Activated naive CD4-positive, alpha-beta T cell treated with anti-CD3 and anti-CD28 coated beads, Interleukin-2, amount 10 ng/mL, durations not matched to agents 7 days and 5 days (primary cell): ENCODE results near the gene SLIT1.
"Not testable (repeated sequence)": the region's sequence is repeated elsewhere in the genome, so short reads cannot be mapped to it uniquely, and the experiment has no call there.

Experiments
- CTCF ChIA-PET: fragments of 350-600 bp; sonication (Branson Sonifier 250); formaldehyde crosslinking; loops from one replicate; lab custom pipeline; 2021; ENCODE audit warnings: antibody characterized with exemption; lab: Charles Lee
- DNase-seq: peaks from one replicate; pipeline ENCODE4 v3.0.0-alpha.2; 2020
- H3K27ac Mint-ChIP-seq: one replicate; pipeline ENCODE4 v1.8.0; 2021; ENCODE audit warnings: mild to moderate bottlenecking, moderate library complexity, mixed read lengths
- H3K27me3 Mint-ChIP-seq: one replicate; pipeline ENCODE4 v1.8.0; 2021; ENCODE audit warnings: mild to moderate bottlenecking, mixed read lengths
- H3K36me3 Mint-ChIP-seq: one replicate; pipeline ENCODE4 v1.8.0; 2021; ENCODE audit warnings: mixed read lengths
- H3K4me1 Mint-ChIP-seq: one replicate; pipeline ENCODE4 v1.8.0; 2021; ENCODE audit warnings: mixed read lengths
- H3K4me3 Mint-ChIP-seq: one replicate; pipeline ENCODE4 v1.8.0; 2021; ENCODE audit warnings: mild to moderate bottlenecking, moderate library complexity, mixed read lengths
- H3K9me3 Mint-ChIP-seq: one replicate; pipeline ENCODE4 v1.8.0; 2021; ENCODE audit warnings: mixed read lengths

SLIT1 gene

DNA sequence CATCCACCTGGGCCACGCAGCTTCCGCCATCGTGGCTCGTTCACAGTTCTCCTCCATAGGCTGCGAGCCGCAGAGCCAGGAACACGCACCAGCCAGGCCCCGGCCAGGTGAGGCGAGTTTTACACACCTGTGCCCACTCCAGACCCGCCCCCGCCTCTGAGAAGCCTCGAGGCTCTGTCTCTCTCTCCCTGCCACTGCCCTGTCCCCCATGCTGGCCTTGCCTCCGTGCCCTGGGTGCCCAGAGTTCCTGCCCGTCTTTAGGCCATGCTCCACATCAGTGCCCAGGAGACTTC lies 142.2 kb downstream of the SLIT1 start:
- H3K4me3 Mint-ChIP-seq, result no peak overlapping the region
- H3K27me3 Mint-ChIP-seq, result no peaks in the 10 kb centered on the region
- H3K9me3 Mint-ChIP-seq, result no peaks in the 10 kb centered on the region
- DNase-seq, result no peak
- CTCF ChIA-PET, result interaction anchor here (1.3 kb wide), 1 partner anchor 38 kb away, joined by 3 read pairs; no protein-coding TSS in a partner anchor
- no peaks in the 10 kb centered on the region for H3K36me3 Mint-ChIP-seq
- H3K27ac Mint-ChIP-seq, result no peak overlapping the region
- no peaks in the 10 kb centered on the region for H3K4me1 Mint-ChIP-seq

- H3K36me3 Mint-ChIP-seq, result no peaks in the 10 kb centered on the region
- H3K27me3 Mint-ChIP-seq, result no peaks in the 10 kb centered on the region
- no peak overlapping the region for H3K4me3 Mint-ChIP-seq
- H3K27ac Mint-ChIP-seq, result no peak overlapping the region
- peaks cover 4% of the 10 kb centered on the region for H3K4me1 Mint-ChIP-seq
- H3K9me3 Mint-ChIP-seq, result no peaks in the 10 kb centered on the region
- CTCF ChIA-PET, result no interaction called here
- no peak for DNase-seq
Measured at GRCh38 chr10:97042716-97043562, 142.8 kb downstream of the SLIT1 start.

GRCh38 chr10:97042081-97042480 lies 143.7 kb downstream of the SLIT1 start:
- no peak overlapping the region for H3K27ac Mint-ChIP-seq
- no peak for DNase-seq
- no peaks in the 10 kb centered on the region for H3K27me3 Mint-ChIP-seq
- H3K36me3 Mint-ChIP-seq, result no peaks in the 10 kb centered on the region
- no peaks in the 10 kb centered on the region for H3K9me3 Mint-ChIP-seq
- peaks cover 11% of the 10 kb centered on the region for H3K4me1 Mint-ChIP-seq
- H3K4me3 Mint-ChIP-seq, result no peak overlapping the region
- CTCF ChIA-PET, result no interaction called here

DNA sequence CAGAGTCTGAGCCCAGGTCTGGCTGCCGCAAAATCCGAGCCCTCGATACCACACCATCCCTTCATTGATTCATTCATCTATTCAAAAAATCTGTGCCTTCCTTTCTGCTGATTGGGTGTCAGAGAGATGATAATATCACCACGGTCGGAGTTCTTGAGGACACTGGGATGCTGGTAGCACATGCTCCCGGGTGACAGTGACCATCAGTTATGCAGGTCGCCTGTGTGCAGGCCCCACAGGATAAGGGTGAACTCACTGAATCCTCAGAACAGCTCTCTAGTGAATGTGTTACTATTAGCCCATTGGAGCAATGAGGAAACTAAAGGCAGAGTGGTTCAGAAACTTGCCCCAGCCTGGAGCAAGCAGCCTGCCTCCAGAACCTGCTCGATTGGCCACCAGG lies 145.1 kb downstream of the SLIT1 start:
- no peak for DNase-seq
- Mint-ChIP-seq H3K27ac (no peak overlapping the region), H3K9me3 (no peaks in the 10 kb centered on the region), H3K27me3 (no peaks in the 10 kb centered on the region), H3K4me1 (peaks cover 11% of the 10 kb centered on the region), H3K4me3 (no peak overlapping the region), H3K36me3 (no peaks in the 10 kb centered on the region)
- CTCF ChIA-PET, result no interaction called here

- no peaks in the 10 kb centered on the region for H3K9me3 Mint-ChIP-seq
- H3K36me3 Mint-ChIP-seq, result no peaks in the 10 kb centered on the region
- peaks cover 11% of the 10 kb centered on the region for H3K4me1 Mint-ChIP-seq
- H3K27ac Mint-ChIP-seq, result no peak overlapping the region
- CTCF ChIA-PET, result interaction anchor here (5.8 kb wide), 1 partner anchor 14 kb away, joined by 55 read pairs; no protein-coding TSS in a partner anchor
- H3K4me3 Mint-ChIP-seq, result no peak overlapping the region
- DNase-seq, result no peak
- no peaks in the 10 kb centered on the region for H3K27me3 Mint-ChIP-seq
Measured at GRCh38 chr10:97040248-97040584, 145.5 kb downstream of the SLIT1 start.

DNA sequence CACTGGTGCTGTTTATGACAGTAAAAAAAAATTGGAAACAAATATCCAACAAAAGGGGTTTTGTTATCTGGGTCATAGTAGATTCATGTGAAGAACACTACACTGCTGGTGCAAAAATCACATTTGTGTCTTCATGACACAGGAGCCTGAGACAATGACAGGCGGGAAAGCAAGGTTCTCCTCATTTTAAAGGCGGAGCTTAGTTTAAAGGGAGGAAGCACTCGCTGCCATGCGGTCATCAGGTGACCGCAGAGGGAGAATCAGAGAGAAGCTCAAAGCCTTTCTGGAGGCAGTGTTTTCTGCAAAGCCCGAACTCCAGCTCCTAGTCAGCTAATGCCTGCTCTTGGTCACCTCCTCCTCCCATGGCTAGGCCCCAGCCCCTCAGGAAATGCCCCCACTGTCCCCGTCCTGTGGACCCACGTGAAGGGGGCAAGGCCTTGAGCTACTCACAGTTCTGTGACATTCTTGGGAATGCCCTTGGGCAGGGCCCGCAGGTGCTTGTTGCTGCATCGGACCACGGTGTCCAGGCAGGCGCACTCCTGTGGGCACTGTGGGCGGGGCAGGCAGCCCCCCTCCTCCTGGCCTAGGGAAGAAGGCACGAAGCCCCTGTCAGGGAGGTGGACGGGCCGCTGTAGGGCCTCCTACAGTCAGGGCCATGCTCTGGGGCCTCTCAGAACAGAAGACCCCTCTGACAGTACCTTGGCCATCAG lies 146.1 kb downstream of the SLIT1 start:
- CTCF ChIA-PET, result interaction anchor here (1.2 to 5.8 kb wide), 2 partner anchors 14 to 170 kb away, joined by 3 to 55 read pairs; no protein-coding TSS in a partner anchor
- Mint-ChIP-seq H3K9me3 (no peaks in the 10 kb centered on the region), H3K27ac (no peak overlapping the region), H3K36me3 (no peaks in the 10 kb centered on the region), H3K4me3 (no peak overlapping the region), H3K27me3 (peaks cover 5% of the 10 kb centered on the region), H3K4me1 (peaks cover 11% of the 10 kb centered on the region)
- DNase-seq, result no peak

- no peak for DNase-seq
Measured at GRCh38 chr10:97038688-97039087, 147.1 kb downstream of the SLIT1 start.

DNA sequence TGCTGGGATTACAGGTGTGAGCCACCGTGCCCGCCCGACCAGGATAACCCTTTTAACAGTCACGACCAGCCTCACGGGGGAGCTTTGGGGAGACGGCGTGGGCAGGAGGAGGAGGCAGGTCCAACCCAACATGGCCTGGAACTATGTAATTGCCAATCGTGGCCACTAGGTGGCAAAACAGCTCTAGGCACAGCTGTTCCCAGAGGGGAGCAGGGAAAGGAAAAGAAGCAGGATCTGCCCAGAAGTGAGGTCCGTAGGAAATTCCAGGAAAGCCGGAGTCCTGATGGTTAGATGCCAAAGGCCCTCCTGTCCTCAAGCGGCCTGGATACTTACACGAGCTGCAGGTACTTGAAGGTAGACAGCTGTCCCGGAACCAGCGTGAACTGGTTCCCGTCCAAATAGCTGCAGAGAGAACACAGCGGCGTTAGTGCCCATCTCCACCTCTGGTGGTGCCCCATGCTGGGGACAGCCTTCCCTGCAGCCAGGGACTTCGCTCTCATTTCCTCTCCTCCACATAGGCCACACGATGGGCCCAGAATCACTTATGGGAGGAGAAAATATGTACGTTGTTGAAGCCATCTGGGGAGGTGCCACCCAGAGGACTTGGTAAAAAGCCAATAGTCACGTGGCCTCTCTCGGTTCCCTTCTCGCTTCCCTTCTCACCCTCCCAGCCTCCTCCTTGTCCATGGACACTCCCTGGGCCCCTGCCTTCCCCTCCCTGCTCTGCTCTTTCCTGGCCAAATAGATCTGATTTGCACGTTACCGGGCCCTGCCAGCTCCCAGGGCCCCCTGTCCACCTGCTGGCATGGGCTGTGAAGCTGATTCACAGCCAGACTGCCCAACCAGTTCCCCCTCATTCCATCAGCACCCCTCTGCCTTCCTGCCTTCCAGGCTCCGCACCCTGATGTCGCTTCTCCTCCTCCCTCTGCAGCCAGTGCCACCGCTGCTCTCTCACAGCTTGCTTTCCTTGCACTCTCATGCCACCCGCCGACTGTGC lies 148.1 kb downstream of the SLIT1 start:
- no peak overlapping the region for H3K27ac Mint-ChIP-seq
- H3K4me3 Mint-ChIP-seq, result peak overlapping the region; percentile 43
- CTCF ChIA-PET, result interaction anchor here (0.5 to 5.8 kb wide), 27 partner anchors 9 to 601 kb away, joined by 3 to 55 read pairs (median 5); no protein-coding TSS in a partner anchor

More at GRCh38 chr10:97038688-97039087, 147.1 kb downstream of the SLIT1 start:
- H3K4me1 Mint-ChIP-seq, result peaks cover 11% of the 10 kb centered on the region
- no peaks in the 10 kb centered on the region for H3K36me3 Mint-ChIP-seq
- CTCF ChIA-PET, result interaction anchor here (1.2 to 5.8 kb wide), 7 partner anchors 8 to 171 kb away, joined by 3 to 55 read pairs (median 8); no protein-coding TSS in a partner anchor
- H3K27ac Mint-ChIP-seq, result no peak overlapping the region
- H3K27me3 Mint-ChIP-seq, result peaks cover 10% of the 10 kb centered on the region
- no peak overlapping the region for H3K4me3 Mint-ChIP-seq
- no peaks in the 10 kb centered on the region for H3K9me3 Mint-ChIP-seq

GRCh38 chr10:97034958-97035769 lies 150.6 kb downstream of the SLIT1 start:
- Mint-ChIP-seq H3K27me3 (peaks cover 10% of the 10 kb centered on the region), H3K36me3 (no peaks in the 10 kb centered on the region), H3K9me3 (no peaks in the 10 kb centered on the region), H3K27ac (no peak overlapping the region), H3K4me3 (no peak overlapping the region), H3K4me1 (peaks cover 11% of the 10 kb centered on the region)
- CTCF ChIA-PET, result interaction anchor here (5.8 kb wide), 1 partner anchor 9 kb away, joined by 55 read pairs; no protein-coding TSS in a partner anchor
- DNase-seq, result no peak

More for the DNA sequence above, 148.1 kb downstream of the SLIT1 start:
- peaks cover 10% of the 10 kb centered on the region for H3K27me3 Mint-ChIP-seq
- no peaks in the 10 kb centered on the region for H3K9me3 Mint-ChIP-seq
- DNase-seq, result peak; percentile 80
- H3K4me1 Mint-ChIP-seq, result peaks cover 11% of the 10 kb centered on the region
- no peaks in the 10 kb centered on the region for H3K36me3 Mint-ChIP-seq

- no peak for DNase-seq
- CTCF ChIA-PET, result interaction anchor here (5.8 kb wide), 1 partner anchor 8 kb away, joined by 55 read pairs; no protein-coding TSS in a partner anchor
- Mint-ChIP-seq H3K27ac (no peak overlapping the region), H3K4me3 (no peak overlapping the region), H3K9me3 (no peaks in the 10 kb centered on the region), H3K27me3 (peaks cover 10% of the 10 kb centered on the region), H3K36me3 (no peaks in the 10 kb centered on the region), H3K4me1 (peaks cover 11% of the 10 kb centered on the region)
Measured at GRCh38 chr10:97034301-97034700, 151.5 kb downstream of the SLIT1 start.

GRCh38 chr10:97033841-97034240 lies 151.9 kb downstream of the SLIT1 start:
- peaks cover 10% of the 10 kb centered on the region for H3K27me3 Mint-ChIP-seq
- H3K9me3 Mint-ChIP-seq, H3K36me3 Mint-ChIP-seq, CTCF ChIA-PET, H3K27ac Mint-ChIP-seq, H3K4me3 Mint-ChIP-seq, DNase-seq: not testable (repeated sequence)
- peaks cover 11% of the 10 kb centered on the region for H3K4me1 Mint-ChIP-seq

DNA sequence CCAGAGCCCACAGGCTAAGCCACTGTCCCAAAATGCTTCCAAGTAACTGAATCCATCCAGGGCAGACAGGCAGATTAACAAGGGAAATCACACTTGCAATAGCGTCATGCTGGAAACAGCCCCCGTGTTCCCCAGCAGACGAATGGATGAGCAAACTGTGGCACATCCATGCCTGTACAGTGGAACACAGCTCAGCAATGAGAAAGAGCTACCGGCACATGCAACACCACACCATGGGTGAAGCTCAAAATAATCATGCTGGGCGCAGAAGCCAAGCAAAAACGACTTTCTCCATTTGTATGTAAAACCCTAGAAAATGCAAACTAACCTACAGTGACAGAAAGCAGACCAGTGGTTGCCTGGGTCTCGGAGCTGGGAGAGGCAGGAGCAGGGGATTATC lies 153.1 kb downstream of the SLIT1 start:
- no peak for DNase-seq
- CTCF ChIA-PET, result no interaction called here
- Mint-ChIP-seq H3K4me1 (peaks cover 5% of the 10 kb centered on the region), H3K36me3 (no peaks in the 10 kb centered on the region), H3K27ac (no peak overlapping the region), H3K9me3 (no peaks in the 10 kb centered on the region), H3K4me3 (no peak overlapping the region), H3K27me3 (peaks cover 10% of the 10 kb centered on the region)

GRCh38 chr10:97031459-97031858 lies 154.3 kb downstream of the SLIT1 start:
- Mint-ChIP-seq H3K9me3 (no peaks in the 10 kb centered on the region), H3K27me3 (peaks cover 10% of the 10 kb centered on the region), H3K36me3 (no peaks in the 10 kb centered on the region), H3K27ac (no peak overlapping the region), H3K4me3 (no peak overlapping the region), H3K4me1 (no peaks in the 10 kb centered on the region)
- DNase-seq, result no peak
- CTCF ChIA-PET, result interaction anchor here (0.5 kb wide), 2 partner anchors 23 to 609 kb away, joined by 3 to 4 read pairs; no protein-coding TSS in a partner anchor
